ENCODE data around the gene ST6GALNAC4. TPM values are rescaled to one million over a fixed set of nuclear protein-coding genes. Genes with fewer than 3 reads are reported as not detected.
A peak's percentile ranks its signal among the peaks of the same experiment; 100 is the strongest.

Gene ST6GALNAC4
- total RNA-seq, 1 experiment from 2014 or later: 25.7 TPM

GRCh38 chr9:127905004-127905728 lies 11.7 kb downstream of the ST6GALNAC4 start:
- ChIA-PET CTCF (interaction anchor here (0.7 to 1.7 kb wide), 7 partner anchors 13 to 213 kb away, joined by 3 to 7 read pairs (median 4); partner anchors contain the start of gene TOR2A), POLR2A (interaction anchor here (0.5 kb wide), 1 partner anchor 208 kb away, joined by 3 read pairs; no protein-coding TSS in a partner anchor)
- Mint-ChIP-seq H3K4me3 (no peak overlapping the region), H3K27ac (peak overlapping the region; percentile 80), H3K9me3 (no peaks in the 10 kb centered on the region), H3K36me3 (no peaks in the 10 kb centered on the region), H3K4me1 (peaks cover 30% of the 10 kb centered on the region), H3K27me3 (ENCODE audit: low read depth) (no peaks in the 10 kb centered on the region; the same call in 1 of the 2 replicates)
- TF ChIP-seq GRHL2 (CRISPR knock-in tag; IDR thresholded peaks at IDR 0.05; ENCODE audit: insufficient replicate concordance, severe bottlenecking) (no peak), ZSCAN18 (CRISPR knock-in tag; IDR thresholded peaks at IDR 0.05) (no peak), ATF2 (CRISPR knock-in tag; IDR thresholded peaks at IDR 0.05; ENCODE audit: borderline replicate concordance, low read depth) (no peak), CDX4 (CRISPR knock-in tag; IDR thresholded peaks at IDR 0.05; ENCODE audit: borderline replicate concordance) (no peak), AFF4 (CRISPR knock-in tag; IDR thresholded peaks at IDR 0.05; ENCODE audit: borderline replicate concordance) (no peak), PRRX2 (CRISPR knock-in tag; IDR thresholded peaks at IDR 0.05) (no peak), ZNF416 (CRISPR knock-in tag; IDR thresholded peaks at IDR 0.05) (no peak)
- ATAC-seq (no peak), DNase-seq (ENCODE audit: low spot score) (no peak)

GRCh38 chr9:127904561-127905003 lies 12.3 kb downstream of the ST6GALNAC4 start:
- Mint-ChIP-seq H3K36me3 (no peaks in the 10 kb centered on the region), H3K27ac (peak overlapping the region; percentile 85), H3K4me3 (no peak overlapping the region), H3K9me3 (no peaks in the 10 kb centered on the region), H3K4me1 (peaks cover 35% of the 10 kb centered on the region), H3K27me3 (ENCODE audit: low read depth) (no peaks in the 10 kb centered on the region; the same call in 1 of the 2 replicates)
- ChIA-PET CTCF (interaction anchor here (0.6 to 1.7 kb wide), 7 partner anchors 13 to 213 kb away, joined by 3 to 9 read pairs (median 4); partner anchors contain the start of gene TOR2A), POLR2A (interaction anchor here (0.5 kb wide), 1 partner anchor 209 kb away, joined by 3 read pairs; no protein-coding TSS in a partner anchor)
- DNase-seq (ENCODE audit: low spot score): peak; percentile 42
- TF ChIP-seq ZNF416 (CRISPR knock-in tag; IDR thresholded peaks at IDR 0.05): no peak
- no peak for TF ChIP-seq CBFB (CRISPR knock-in tag; IDR thresholded peaks at IDR 0.05; ENCODE audit: low read depth)
- no peak for TF ChIP-seq JAZF1 (CRISPR knock-in tag; IDR thresholded peaks at IDR 0.05)
- TF ChIP-seq NR1H2 (CRISPR knock-in tag; IDR thresholded peaks at IDR 0.05): no peak
- no peak for TF ChIP-seq E2F4 (CRISPR knock-in tag; IDR thresholded peaks at IDR 0.05; ENCODE audit: borderline replicate concordance, low read depth)
- no peak for TF ChIP-seq MAX (CRISPR knock-in tag; IDR thresholded peaks at IDR 0.05)
- no peak for TF ChIP-seq HMGA2 (CRISPR knock-in tag; IDR thresholded peaks at IDR 0.05)
- TF ChIP-seq NR3C1 (CRISPR knock-in tag; conservative IDR thresholded peaks at IDR 0.05; ENCODE audit: low read depth): no peak
- no peak for TF ChIP-seq TEAD4 (CRISPR knock-in tag; IDR thresholded peaks at IDR 0.05)
- no peak for TF ChIP-seq ESRRA (CRISPR knock-in tag; IDR thresholded peaks at IDR 0.05; ENCODE audit: borderline replicate concordance)
- ATAC-seq: peak; percentile 65

All from WTC11 (cell line).